GM23338 (cell line): ENCODE results near the gene MYLK. TPM values are rescaled to one million over a fixed set of nuclear protein-coding genes. Genes with fewer than 3 reads are reported as not detected.

Experiments used
- ATAC-seq: fragments of 200-7000 bp; cut with Tn5 transposase; 3 replicates; pipeline ENCODE4 v1.9.1; 2020
- DNase-seq: peaks from one replicate; pipeline ENCODE4 v3.0.0-alpha.2; 2015; ENCODE audit warnings: low spot score
- H2AFZ ChIP-seq: fragments of 200-600 bp; sonication (generic); 2 replicates; pipeline ENCODE4 v1.8.0; 2016; ENCODE audit warnings: antibody characterized with exemption, mild to moderate bottlenecking, moderate library complexity
- H3F3A ChIP-seq: fragments of 200-600 bp; sonication (generic); replicated peaks from 2 replicates; pipeline ENCODE4 v1.8.0; 2017; ENCODE audit warnings: antibody characterized with exemption, mixed run types, low read depth
- H3K27ac ChIP-seq: fragments of 200-600 bp; sonication (generic); 2 replicates; pipeline ENCODE4 v1.6.1; 2016; ENCODE audit warnings: low read depth
- H3K27me3 ChIP-seq: fragments of 200-600 bp; sonication (generic); 2 replicates; pipeline ENCODE4 v1.8.0; 2016; ENCODE audit warnings: mild to moderate bottlenecking, mixed run types, moderate library complexity; ENCODE audit not compliant: insufficient read depth
- H3K36me3 ChIP-seq: fragments of 200-600 bp; sonication (generic); 2 replicates; pipeline ENCODE4 v1.8.0; 2016; ENCODE audit warnings: mild to moderate bottlenecking; ENCODE audit not compliant: insufficient read depth
- H3K4me1 ChIP-seq: fragments of 200-600 bp; sonication (generic); 2 replicates; pipeline ENCODE4 v1.8.0; 2016; ENCODE audit warnings: mild to moderate bottlenecking, moderate library complexity; ENCODE audit not compliant: insufficient read depth
- H3K4me2 ChIP-seq: fragments of 200-600 bp; sonication (generic); 2 replicates; pipeline ENCODE4 v1.7.1; 2017; ENCODE audit warnings: mixed run types
- H3K4me3 ChIP-seq: fragments of 200-600 bp; sonication (generic); 2 replicates; pipeline ENCODE4 v1.6.1; 2016; ENCODE audit warnings: mixed run types
- H3K79me2 ChIP-seq: fragments of 200-600 bp; sonication (generic); replicated peaks from 2 replicates; pipeline ENCODE4 v1.8.0; 2017; ENCODE audit warnings: mild to moderate bottlenecking; ENCODE audit not compliant: insufficient read depth
- H3K9me2 ChIP-seq: fragments of 200-600 bp; sonication (generic); 2 replicates; pipeline ENCODE4 v1.8.0; 2017; ENCODE audit not compliant: insufficient read depth
- H4K20me1 ChIP-seq: fragments of 200-600 bp; sonication (generic); replicated peaks from 2 replicates; pipeline ENCODE4 v1.8.0; 2017; ENCODE audit warnings: mild to moderate bottlenecking; ENCODE audit not compliant: insufficient read depth
- H3K27ac Mint-ChIP-seq: 2 replicates; pipeline ENCODE4 v1.8.0; 2020; ENCODE audit warnings: inconsistent platforms, mild to moderate bottlenecking, moderate library complexity, mixed read lengths
- H3K27me3 Mint-ChIP-seq: 3 replicates; pipeline ENCODE4 v1.8.0; 2022; ENCODE audit warnings: low read depth, mild to moderate bottlenecking, moderate library complexity, mixed read lengths, inconsistent platforms; ENCODE audit not compliant: insufficient read depth, poor library complexity
- H3K36me3 Mint-ChIP-seq: 3 replicates; pipeline ENCODE4 v1.8.0; 2021; ENCODE audit warnings: low read depth, mild to moderate bottlenecking, inconsistent platforms, moderate library complexity, mixed read lengths
- H3K4me1 Mint-ChIP-seq: 3 replicates; pipeline ENCODE4 v1.8.0; 2020; ENCODE audit warnings: mild to moderate bottlenecking, inconsistent platforms, mixed read lengths
- H3K4me3 Mint-ChIP-seq: 3 replicates; pipeline ENCODE4 v1.8.0; 2021; ENCODE audit warnings: moderate library complexity, mild to moderate bottlenecking, inconsistent platforms, mixed read lengths
- H3K9me3 Mint-ChIP-seq: 3 replicates; pipeline ENCODE4 v1.8.0; 2020; ENCODE audit warnings: moderate library complexity, mild to moderate bottlenecking, inconsistent platforms, mixed read lengths
- ZNF462 ChIP-seq: fragments of 250-450 bp; sonication (Bioruptor Pico); IDR thresholded peaks from 2 replicates; pipeline ENCODE4 v1.5.0; 2020; ENCODE audit warnings: mild to moderate bottlenecking, moderate library complexity
- polyA plus RNA-seq: library from polyadenylated mRNA; unstranded; fragments of >200 nt; fragmentation: Nextera tagmentation; extraction: Ambion mirVana; gene quantifications from 2 replicates; pipeline ENCODE4 v1.2.1, GENCODE V29; 2016
- total RNA-seq: library from RNA; depleted of rRNA; stranded (reverse); fragments of >200 nt; shearing (Covaris generic); gene quantifications from 2 replicates; pipeline ENCODE4 v1.2.3, GENCODE V29; 2014
- TF ChIP-seq, protein P1 (sequence below), 2 experiments: fragments of 200-600 bp in 1 of 2; sonication (generic) in 1 of 2; conservative IDR thresholded peaks; 2 replicates each; pipeline versions ENCODE4 v1.5.1 to v1.6.1; 2016 to 2017; ENCODE audit warnings: antibody characterized with exemption in 2 of 2, low read depth in 2 of 2, mild to moderate bottlenecking in 2 of 2, moderate library complexity in 1 of 2

The MYLK gene
- total and polyA plus RNA-seq, 2 experiments from 2014 or later = 11.5 to 17.9 TPM

DNA sequence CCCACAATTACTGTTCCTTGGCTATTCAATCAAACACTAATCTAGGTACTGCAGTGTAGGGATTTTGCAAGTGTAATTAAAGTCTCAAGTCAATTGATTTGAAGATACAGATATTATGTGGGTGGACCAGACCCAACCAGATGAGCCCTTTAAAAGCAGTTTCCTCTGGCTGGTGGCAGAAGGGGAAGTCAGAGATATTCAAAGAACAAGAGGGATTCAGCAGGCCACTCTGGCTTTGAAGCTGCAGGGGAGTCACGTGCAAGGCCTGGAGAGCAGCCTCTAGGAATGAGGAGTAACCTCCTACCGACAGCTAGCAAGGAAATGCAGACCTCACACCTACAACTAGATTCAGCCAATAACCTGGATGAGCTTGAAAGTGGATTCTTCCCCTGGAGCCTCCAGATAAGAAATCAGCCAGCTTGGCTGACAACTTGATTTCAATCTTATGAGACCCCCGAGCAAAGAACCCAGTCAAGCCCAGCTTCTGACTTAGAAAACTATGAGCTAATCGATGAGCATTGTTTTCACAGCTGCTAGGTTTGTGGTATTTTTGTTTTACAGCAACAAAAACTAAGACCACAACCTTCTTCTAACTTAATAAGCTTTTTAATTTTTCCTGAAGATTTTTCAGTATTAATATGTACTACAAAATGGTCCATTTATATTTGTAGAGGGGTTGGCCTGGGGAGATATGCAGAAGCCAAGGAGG, 312.7 kb downstream of the MYLK start:
- peak; percentile 60; the same call in 1 of the 2 replicates for TF ChIP-seq ZNF462
- TF ChIP-seq, protein P1, sequence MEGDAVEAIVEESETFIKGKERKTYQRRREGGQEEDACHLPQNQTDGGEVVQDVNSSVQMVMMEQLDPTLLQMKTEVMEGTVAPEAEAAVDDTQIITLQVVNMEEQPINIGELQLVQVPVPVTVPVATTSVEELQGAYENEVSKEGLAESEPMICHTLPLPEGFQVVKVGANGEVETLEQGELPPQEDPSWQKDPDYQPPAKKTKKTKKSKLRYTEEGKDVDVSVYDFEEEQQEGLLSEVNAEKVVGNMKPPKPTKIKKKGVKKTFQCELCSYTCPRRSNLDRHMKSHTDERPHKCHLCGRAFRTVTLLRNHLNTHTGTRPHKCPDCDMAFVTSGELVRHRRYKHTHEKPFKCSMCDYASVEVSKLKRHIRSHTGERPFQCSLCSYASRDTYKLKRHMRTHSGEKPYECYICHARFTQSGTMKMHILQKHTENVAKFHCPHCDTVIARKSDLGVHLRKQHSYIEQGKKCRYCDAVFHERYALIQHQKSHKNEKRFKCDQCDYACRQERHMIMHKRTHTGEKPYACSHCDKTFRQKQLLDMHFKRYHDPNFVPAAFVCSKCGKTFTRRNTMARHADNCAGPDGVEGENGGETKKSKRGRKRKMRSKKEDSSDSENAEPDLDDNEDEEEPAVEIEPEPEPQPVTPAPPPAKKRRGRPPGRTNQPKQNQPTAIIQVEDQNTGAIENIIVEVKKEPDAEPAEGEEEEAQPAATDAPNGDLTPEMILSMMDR (conservative IDR thresholded peaks at IDR 0.05; ENCODE audit: low read depth in 2 of 2) = no peak
- Mint-ChIP-seq H3K36me3 (no peaks in the 10 kb centered on the region; the same call in 2 of the 3 replicates), H3K4me1 (peaks cover 18% of the 10 kb centered on the region), H3K4me3 (no peak overlapping the region), H3K27me3 (no peaks in the 10 kb centered on the region), H3K9me3 (no peaks in the 10 kb centered on the region), H3K27ac (no peak overlapping the region; the same call in 1 of the 2 replicates)
- Histone ChIP-seq H4K20me1 (no peaks in the 10 kb centered on the region), H3F3A (no peaks in the 10 kb centered on the region), H3K4me3 (no peak overlapping the region), H2AFZ (no peak overlapping the region), H3K79me2 (no peaks in the 10 kb centered on the region; the same call in 1 of the 2 replicates), H3K4me2 (no peak overlapping the region), H3K4me1 (0 out of 2 replicates have a peak, but pooled peaks cover 5% of the 10 kb centered on the region), H3K36me3 (no peaks in the 10 kb centered on the region; the same call in 1 of the 2 replicates), H3K27ac (no peak overlapping the region), H3K27me3 (no peaks in the 10 kb centered on the region), H3K9me2 (no peaks in the 10 kb centered on the region)
- ATAC-seq = peak; percentile 99
- DNase-seq = peak; percentile 70
